ENCODE results near the gene PBX1.

DNA sequence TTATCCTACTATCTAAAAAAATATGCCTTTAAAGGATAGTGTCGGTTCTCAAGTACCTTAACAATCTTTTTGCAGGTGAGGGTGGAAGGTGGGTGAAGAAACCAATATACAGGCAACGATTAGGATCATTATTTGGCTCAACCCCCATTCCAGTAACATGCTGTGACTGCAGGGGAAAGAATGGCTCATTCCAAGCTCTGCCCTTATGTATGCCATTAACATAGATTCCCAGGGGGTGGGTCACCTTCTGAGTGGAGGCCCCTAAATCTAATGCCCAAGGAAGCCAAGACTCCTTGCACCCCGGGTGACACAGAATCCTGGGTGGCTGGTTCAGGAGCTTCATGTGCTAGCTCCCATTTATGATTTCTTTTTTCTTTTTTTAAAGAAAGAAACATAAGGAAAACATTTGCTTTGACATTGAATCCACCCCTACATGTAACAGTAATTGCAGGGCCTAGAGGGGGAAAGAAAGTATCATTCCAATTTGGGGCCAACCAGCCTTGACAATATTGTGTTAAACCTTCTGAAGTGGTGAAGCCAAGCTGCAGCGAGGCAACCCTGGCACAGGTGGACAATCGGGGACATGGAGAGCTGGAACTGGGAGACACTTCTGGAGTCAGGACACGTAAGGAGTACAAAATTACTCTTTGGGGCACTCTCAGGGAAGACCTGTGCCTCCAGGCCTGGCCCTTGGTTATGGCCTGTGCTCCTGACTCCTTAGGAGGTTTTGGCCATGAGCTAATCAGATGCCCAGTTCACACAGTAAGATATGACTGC is 200.3 kb downstream of the PBX1 start:
- TF ChIP-seq POLR2A (IDR thresholded peaks at IDR 0.05): no peak
- TF ChIP-seq, protein P1, sequence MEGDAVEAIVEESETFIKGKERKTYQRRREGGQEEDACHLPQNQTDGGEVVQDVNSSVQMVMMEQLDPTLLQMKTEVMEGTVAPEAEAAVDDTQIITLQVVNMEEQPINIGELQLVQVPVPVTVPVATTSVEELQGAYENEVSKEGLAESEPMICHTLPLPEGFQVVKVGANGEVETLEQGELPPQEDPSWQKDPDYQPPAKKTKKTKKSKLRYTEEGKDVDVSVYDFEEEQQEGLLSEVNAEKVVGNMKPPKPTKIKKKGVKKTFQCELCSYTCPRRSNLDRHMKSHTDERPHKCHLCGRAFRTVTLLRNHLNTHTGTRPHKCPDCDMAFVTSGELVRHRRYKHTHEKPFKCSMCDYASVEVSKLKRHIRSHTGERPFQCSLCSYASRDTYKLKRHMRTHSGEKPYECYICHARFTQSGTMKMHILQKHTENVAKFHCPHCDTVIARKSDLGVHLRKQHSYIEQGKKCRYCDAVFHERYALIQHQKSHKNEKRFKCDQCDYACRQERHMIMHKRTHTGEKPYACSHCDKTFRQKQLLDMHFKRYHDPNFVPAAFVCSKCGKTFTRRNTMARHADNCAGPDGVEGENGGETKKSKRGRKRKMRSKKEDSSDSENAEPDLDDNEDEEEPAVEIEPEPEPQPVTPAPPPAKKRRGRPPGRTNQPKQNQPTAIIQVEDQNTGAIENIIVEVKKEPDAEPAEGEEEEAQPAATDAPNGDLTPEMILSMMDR (IDR thresholded peaks at IDR 0.05): no peak
